ENCODE results near the gene ACIN1. TPM values are rescaled to one million over a fixed set of nuclear protein-coding genes. Genes with fewer than 3 reads are reported as not detected.

Gene ACIN1
- total RNA-seq, 1 experiment from 2014 or later = 171 TPM

DNA sequence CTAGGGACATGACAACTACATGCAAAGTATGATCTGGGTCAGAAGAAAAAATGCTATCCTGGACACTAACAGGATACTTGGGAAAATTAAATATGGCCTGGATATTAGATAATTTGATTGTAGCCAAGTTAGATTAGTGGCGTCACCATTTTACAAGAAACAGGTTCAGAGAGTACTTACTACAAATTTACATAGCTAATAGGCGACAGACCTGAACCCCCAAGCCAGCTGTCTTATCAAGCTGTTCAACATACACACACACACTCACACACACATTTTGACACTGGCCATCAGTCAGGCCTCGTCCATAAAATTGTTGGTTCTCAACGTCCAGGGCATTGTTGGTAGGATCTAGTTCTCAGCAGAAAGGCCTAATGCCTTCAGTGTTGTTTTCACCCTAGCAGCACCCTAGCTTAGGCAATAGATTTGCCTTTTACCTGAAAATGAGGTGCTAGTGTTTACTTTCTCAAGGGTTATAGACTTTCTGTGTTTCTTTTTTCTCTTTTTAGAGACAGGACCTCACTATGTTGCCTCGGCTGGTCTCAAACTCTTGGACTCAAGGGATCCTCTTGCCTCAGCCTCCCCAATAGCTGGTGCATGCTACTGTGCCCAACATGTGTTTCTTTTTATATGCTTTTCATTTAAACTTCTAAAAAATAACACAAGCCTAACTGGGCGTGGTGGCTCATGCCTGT is 81.7 kb downstream of the ACIN1 start:
- no peak overlapping the region for H2AFZ ChIP-seq
- no peaks in the 10 kb centered on the region for H3K9me2 ChIP-seq (ENCODE audit: insufficient read depth)
- H3K27me3 ChIP-seq (ENCODE audit: insufficient read depth, low read depth) = no peaks in the 10 kb centered on the region
- no TSS peak for BruUV-seq (replicated peaks)
- H3F3A ChIP-seq (ENCODE audit: insufficient read depth, low read depth) = peaks cover 15% of the 10 kb centered on the region; the same call in 1 of the 2 replicates
- DNase-seq = no peak
- H3K9me3 ChIP-seq (ENCODE audit: insufficient read depth, low read depth) = no peaks in the 10 kb centered on the region
- intact Hi-C loops (cut with micrococcal nuclease; ENCODE audit: unreplicated experiment) = no loop called here
- H3K27ac ChIP-seq = no peak overlapping the region
- H3K4me3 ChIP-seq = no peak overlapping the region
- H3K4me1 ChIP-seq (replicated peaks; ENCODE audit: insufficient read depth) = peaks cover 15% of the 10 kb centered on the region; the same call in 1 of the 2 replicates
- H3K79me2 ChIP-seq (ENCODE audit: low read depth) = no peaks in the 10 kb centered on the region; the same call in 1 of the 2 replicates
- no peak for TF ChIP-seq EZH2 (IDR thresholded peaks at IDR 0.05; ENCODE audit: low read depth)
- TF ChIP-seq, protein P1, sequence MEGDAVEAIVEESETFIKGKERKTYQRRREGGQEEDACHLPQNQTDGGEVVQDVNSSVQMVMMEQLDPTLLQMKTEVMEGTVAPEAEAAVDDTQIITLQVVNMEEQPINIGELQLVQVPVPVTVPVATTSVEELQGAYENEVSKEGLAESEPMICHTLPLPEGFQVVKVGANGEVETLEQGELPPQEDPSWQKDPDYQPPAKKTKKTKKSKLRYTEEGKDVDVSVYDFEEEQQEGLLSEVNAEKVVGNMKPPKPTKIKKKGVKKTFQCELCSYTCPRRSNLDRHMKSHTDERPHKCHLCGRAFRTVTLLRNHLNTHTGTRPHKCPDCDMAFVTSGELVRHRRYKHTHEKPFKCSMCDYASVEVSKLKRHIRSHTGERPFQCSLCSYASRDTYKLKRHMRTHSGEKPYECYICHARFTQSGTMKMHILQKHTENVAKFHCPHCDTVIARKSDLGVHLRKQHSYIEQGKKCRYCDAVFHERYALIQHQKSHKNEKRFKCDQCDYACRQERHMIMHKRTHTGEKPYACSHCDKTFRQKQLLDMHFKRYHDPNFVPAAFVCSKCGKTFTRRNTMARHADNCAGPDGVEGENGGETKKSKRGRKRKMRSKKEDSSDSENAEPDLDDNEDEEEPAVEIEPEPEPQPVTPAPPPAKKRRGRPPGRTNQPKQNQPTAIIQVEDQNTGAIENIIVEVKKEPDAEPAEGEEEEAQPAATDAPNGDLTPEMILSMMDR (conservative IDR thresholded peaks at IDR 0.05) = no peak
- POLR2A ChIA-PET (ENCODE audit: unreplicated experiment) = no interaction called here
- CTCF ChIA-PET = no interaction called here
- H3K36me3 ChIP-seq (ENCODE audit: low read depth) = no peaks in the 10 kb centered on the region
- no peak overlapping the region for H3K4me2 ChIP-seq
- no peaks in the 10 kb centered on the region for H4K20me1 ChIP-seq (ENCODE audit: insufficient read depth)

GRCh38 chr14:23009939-23010726 is 84.8 kb downstream of the ACIN1 start, which contains the start of gene C14orf93:
C14orf93 (minus strand) TSS chr14:23010143; CDS start chr14:22999023, 11,120 bp downstream.
- Histone ChIP-seq H3K4me3 (peak within 1 kb of the TSS; percentile 75), H3K4me1 (replicated peaks; ENCODE audit: insufficient read depth) (peaks cover 32% of the 10 kb centered on the region), H3K9me2 (ENCODE audit: insufficient read depth) (no peaks in the 10 kb centered on the region), H3K27ac (peak within 1 kb of the TSS; percentile 56), H3K36me3 (ENCODE audit: low read depth) (no peaks in the 10 kb centered on the region), H3K4me2 (peak within 1 kb of the TSS; percentile 84), H3K9me3 (ENCODE audit: insufficient read depth, low read depth) (no peaks in the 10 kb centered on the region), H3F3A (ENCODE audit: insufficient read depth, low read depth) (peaks cover 25% of the 10 kb centered on the region; the same call in 1 of the 2 replicates), H2AFZ (peak within 1 kb of the TSS; percentile 92), H4K20me1 (ENCODE audit: insufficient read depth) (no peaks in the 10 kb centered on the region), H3K79me2 (ENCODE audit: low read depth) (no peaks in the 10 kb centered on the region; the same call in 1 of the 2 replicates), H3K27me3 (ENCODE audit: insufficient read depth, low read depth) (no peaks in the 10 kb centered on the region)
- peak in 1 of 2 experiments; percentile 67 for DNase-seq
- ChIA-PET CTCF (no interaction called here), POLR2A (ENCODE audit: unreplicated experiment) (no interaction called here)
- TF ChIP-seq, protein P1 (conservative IDR thresholded peaks at IDR 0.05) = no peak
- no peak for TF ChIP-seq EZH2 (IDR thresholded peaks at IDR 0.05; ENCODE audit: low read depth)
- intact Hi-C loops (cut with micrococcal nuclease; ENCODE audit: unreplicated experiment) = no loop called here
- no TSS peak for BruUV-seq (replicated peaks)

DNA sequence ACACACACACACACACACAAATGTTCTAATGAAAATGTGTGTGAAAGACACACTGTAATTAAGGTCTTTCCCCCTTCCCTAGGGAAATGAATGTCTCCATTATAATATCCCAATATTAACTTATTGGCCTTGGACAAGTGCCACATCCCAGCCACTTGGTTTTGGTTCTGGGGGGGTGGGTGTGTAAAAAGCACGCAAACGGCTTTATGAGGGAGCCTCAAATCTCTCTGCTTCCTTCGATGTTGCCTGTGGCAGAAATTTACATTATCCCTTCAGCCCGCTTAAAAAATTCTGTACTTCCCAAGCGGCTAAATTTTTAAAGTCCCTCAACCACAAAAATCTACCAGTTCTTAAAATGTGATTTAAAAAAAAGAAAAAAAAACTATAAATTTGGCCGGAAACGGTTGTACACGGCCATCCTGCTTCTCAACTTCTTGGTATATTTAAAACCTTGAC is 85.4 kb downstream of the ACIN1 start:
- Histone ChIP-seq H3F3A (ENCODE audit: insufficient read depth, low read depth) (peaks cover 25% of the 10 kb centered on the region; the same call in 1 of the 2 replicates), H4K20me1 (ENCODE audit: insufficient read depth) (no peaks in the 10 kb centered on the region), H3K4me1 (replicated peaks; ENCODE audit: insufficient read depth) (peaks cover 34% of the 10 kb centered on the region), H3K4me2 (peak overlapping the region; percentile 84), H2AFZ (peak overlapping the region; percentile 92), H3K79me2 (ENCODE audit: low read depth) (no peaks in the 10 kb centered on the region; the same call in 1 of the 2 replicates), H3K4me3 (peak overlapping the region; percentile 75), H3K36me3 (ENCODE audit: low read depth) (no peaks in the 10 kb centered on the region), H3K9me3 (ENCODE audit: insufficient read depth, low read depth) (no peaks in the 10 kb centered on the region), H3K27ac (peak overlapping the region; percentile 56), H3K27me3 (ENCODE audit: insufficient read depth, low read depth) (no peaks in the 10 kb centered on the region), H3K9me2 (ENCODE audit: insufficient read depth) (no peaks in the 10 kb centered on the region)
- intact Hi-C loops (cut with micrococcal nuclease; ENCODE audit: unreplicated experiment) = no loop called here
- TF ChIP-seq, protein P1 (conservative IDR thresholded peaks at IDR 0.05) = no peak
- TF ChIP-seq EZH2 (IDR thresholded peaks at IDR 0.05; ENCODE audit: low read depth) = no peak
- BruUV-seq (replicated peaks) = TSS peak; percentile 79
- POLR2A ChIA-PET (ENCODE audit: unreplicated experiment) = no interaction called here
- CTCF ChIA-PET = no interaction called here
- no peak for DNase-seq
